Measurements from ENCODE around the gene INPP5F. TPM values are rescaled to one million over a fixed set of nuclear protein-coding genes. Genes with fewer than 3 reads are reported as not detected.

The INPP5F gene
- polyA plus RNA-seq, 1 experiment = 4.1 TPM

- Histone ChIP-seq H3K27me3 (ENCODE audit: control insufficient read depth, insufficient read depth, low read length) (no peaks in the 10 kb centered on the region), H3K36me3 (ENCODE audit: control insufficient read depth, insufficient read depth, low read length) (no peaks in the 10 kb centered on the region), H3K4me3 (ENCODE audit: low read depth, low read length) (no peak overlapping the region)
- CTCF ChIA-PET = interaction anchor here (0.9 to 1.3 kb wide), 2 partner anchors 27 to 28 kb away, joined by 3 to 4 read pairs; no protein-coding TSS in a partner anchor
- POLR2A ChIA-PET = interaction anchor here (0.6 kb wide), 1 partner anchor 68 kb away, joined by 5 read pairs; no protein-coding TSS in a partner anchor
- no peak for DNase-seq (ENCODE audit: low read depth)
- no peak for TF ChIP-seq CTCF (IDR thresholded peaks at IDR 0.05; ENCODE audit: insufficient read depth, low read depth, low read length)
Observed at GRCh38 chr10:119713744-119714483, 11.9 kb upstream of the INPP5F start.

GRCh38 chr10:119714484-119714816 is 11.4 kb upstream of the INPP5F start:
- ChIA-PET CTCF (interaction anchor here (0.9 to 1.3 kb wide), 2 partner anchors 27 to 29 kb away, joined by 3 to 4 read pairs; no protein-coding TSS in a partner anchor), POLR2A (interaction anchor here (0.6 kb wide), 1 partner anchor 67 kb away, joined by 5 read pairs; no protein-coding TSS in a partner anchor)
- TF ChIP-seq CTCF (IDR thresholded peaks at IDR 0.05; ENCODE audit: insufficient read depth, low read depth, low read length) = no peak
- no peaks in the 10 kb centered on the region for H3K27me3 ChIP-seq (ENCODE audit: control insufficient read depth, insufficient read depth, low read length)
- no peaks in the 10 kb centered on the region for H3K36me3 ChIP-seq (ENCODE audit: control insufficient read depth, insufficient read depth, low read length)
- H3K4me3 ChIP-seq (ENCODE audit: low read depth, low read length) = no peak overlapping the region
- no peak for DNase-seq (ENCODE audit: low read depth)

- ChIA-PET CTCF (interaction anchor here (0.6 to 2.9 kb wide), 5 partner anchors 12 to 895 kb away, joined by 3 to 8 read pairs (median 3); no protein-coding TSS in a partner anchor), POLR2A (interaction anchor here (0.7 kb wide), 1 partner anchor 65 kb away, joined by 3 read pairs; the partner anchor contains the start of gene BAG3)
- no peak for TF ChIP-seq CTCF (IDR thresholded peaks at IDR 0.05; ENCODE audit: insufficient read depth, low read depth, low read length)
- no peaks in the 10 kb centered on the region for H3K27me3 ChIP-seq (ENCODE audit: control insufficient read depth, insufficient read depth, low read length)
- H3K36me3 ChIP-seq (ENCODE audit: control insufficient read depth, insufficient read depth, low read length) = no peaks in the 10 kb centered on the region
- no peak overlapping the region for H3K4me3 ChIP-seq (ENCODE audit: low read depth, low read length)
- no peak for DNase-seq (ENCODE audit: low read depth)
Observed at GRCh38 chr10:119715628-119716505, 10.0 kb upstream of the INPP5F start.

- H3K4me3 ChIP-seq (ENCODE audit: low read depth, low read length) = no peak overlapping the region
- CTCF ChIA-PET = no interaction called here
- TF ChIP-seq CTCF (IDR thresholded peaks at IDR 0.05; ENCODE audit: insufficient read depth, low read depth, low read length) = no peak
- H3K36me3 ChIP-seq (ENCODE audit: control insufficient read depth, insufficient read depth, low read length) = no peaks in the 10 kb centered on the region
- H3K27me3 ChIP-seq (ENCODE audit: control insufficient read depth, insufficient read depth, low read length) = no peaks in the 10 kb centered on the region
- POLR2A ChIA-PET = no interaction called here
- no peak for DNase-seq (ENCODE audit: low read depth)
Observed at GRCh38 chr10:119723161-119723560, 2.7 kb upstream of the INPP5F start.

GRCh38 chr10:119723624-119724023 is 2.2 kb upstream of the INPP5F start:
- Histone ChIP-seq H3K4me3 (ENCODE audit: low read depth, low read length) (no peak overlapping the region), H3K27me3 (ENCODE audit: control insufficient read depth, insufficient read depth, low read length) (no peaks in the 10 kb centered on the region), H3K36me3 (ENCODE audit: control insufficient read depth, insufficient read depth, low read length) (no peaks in the 10 kb centered on the region)
- DNase-seq (ENCODE audit: low read depth) = no peak
- TF ChIP-seq CTCF (IDR thresholded peaks at IDR 0.05; ENCODE audit: insufficient read depth, low read depth, low read length) = no peak
- POLR2A ChIA-PET = no interaction called here
- CTCF ChIA-PET = interaction anchor here (0.8 to 2.6 kb wide), 4 partner anchors 17 to 36 kb away, joined by 3 to 10 read pairs (median 4); no protein-coding TSS in a partner anchor
